Measurements from ENCODE around the gene DOC2B.
"Not testable (repeated sequence)": the region's sequence is repeated elsewhere in the genome, so short reads cannot be mapped to it uniquely, and the experiment has no call there.

Gene DOC2B

GRCh38 chr17:135022-135421 is 46.4 kb downstream of the DOC2B start:
- not testable (repeated sequence) for H3K4me1 Mint-ChIP-seq, DNase-seq, ATAC-seq, H3K9me3 Mint-ChIP-seq, H3K4me3 Mint-ChIP-seq, H3K27me3 Mint-ChIP-seq, H3K27ac Mint-ChIP-seq

GRCh38 chr17:134332-134785 is 47.1 kb downstream of the DOC2B start:
- H3K9me3 Mint-ChIP-seq, H3K4me3 Mint-ChIP-seq, H3K27ac Mint-ChIP-seq, H3K4me1 Mint-ChIP-seq, H3K27me3 Mint-ChIP-seq: not testable (repeated sequence)
- DNase-seq (peak; percentile 65 to 73), ATAC-seq (peak; percentile 85)

- H3K4me3 Mint-ChIP-seq, H3K27me3 Mint-ChIP-seq, H3K4me1 Mint-ChIP-seq, H3K9me3 Mint-ChIP-seq, DNase-seq, H3K27ac Mint-ChIP-seq: not testable (repeated sequence)
- ATAC-seq: peak; percentile 15
Measured at GRCh38 chr17:133932-134331, 47.5 kb downstream of the DOC2B start.

DNA sequence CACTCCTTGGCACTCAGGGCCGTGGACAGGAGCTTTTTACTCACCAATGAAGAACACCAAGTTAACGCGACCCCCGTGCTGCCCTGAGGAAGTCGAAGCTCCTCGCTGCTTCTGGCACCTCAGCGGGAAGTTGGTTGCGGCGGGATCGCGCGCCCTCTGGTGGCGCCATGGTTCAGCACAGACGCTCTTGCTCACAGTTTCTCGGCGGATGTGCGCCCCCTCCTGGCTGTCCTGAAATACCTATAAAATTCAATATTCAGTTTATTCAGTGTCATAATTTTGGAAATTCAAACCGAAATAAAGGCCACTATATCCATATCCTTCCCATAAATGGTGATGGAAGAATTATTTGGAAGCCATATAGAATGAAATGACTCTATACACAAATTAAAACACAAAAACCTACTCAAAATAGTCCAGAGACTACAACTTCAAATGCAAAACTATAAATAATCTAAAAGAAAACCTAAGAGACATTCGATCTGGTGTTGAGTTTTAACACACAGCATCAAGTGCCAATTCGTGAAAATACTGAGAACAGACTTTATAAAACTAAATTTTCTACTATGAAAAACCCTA is 63.0 kb downstream of the DOC2B start:
- H3K27ac Mint-ChIP-seq, H3K4me3 Mint-ChIP-seq, H3K27me3 Mint-ChIP-seq, ATAC-seq, H3K4me1 Mint-ChIP-seq, H3K9me3 Mint-ChIP-seq: not testable (repeated sequence)
- DNase-seq: peak in 1 of 2 donors; percentile 72

GRCh38 chr17:113111-113510 is 68.3 kb downstream of the DOC2B start:
- not testable (repeated sequence) for H3K4me1 Mint-ChIP-seq, H3K9me3 Mint-ChIP-seq, H3K27ac Mint-ChIP-seq, H3K27me3 Mint-ChIP-seq, DNase-seq, ATAC-seq, H3K4me3 Mint-ChIP-seq

Measured in stimulated activated naive CD8-positive, alpha-beta T cell treated with anti-CD3 and anti-CD28 coated beads, Interleukin-15, amount 100 ng/mL, for 72 hours (primary cell).